SK-N-DZ (cell line): ENCODE results near the gene COL13A1.

ENCODE experiments used
- DNase-seq: peaks from one replicate; pipeline ENCODE4 v3.0.0-alpha.2; 2015; ENCODE audit warnings: low spot score

Gene COL13A1

GRCh38 chr10:69866688-69867461 lies 65.2 kb downstream of the COL13A1 start:
- DNase-seq: no peak

- DNase-seq: no peak
These were observed 66.2 kb downstream of the COL13A1 start for GRCh38 chr10:69867699-69868558.

GRCh38 chr10:69868821-69869220 lies 67.1 kb downstream of the COL13A1 start:
- no peak for DNase-seq

- DNase-seq: no peak
These were observed 67.7 kb downstream of the COL13A1 start for GRCh38 chr10:69869291-69869961.

- DNase-seq: no peak
These were observed 68.9 kb downstream of the COL13A1 start for GRCh38 chr10:69870591-69870990.

- no peak for DNase-seq
These were observed 69.4 kb downstream of the COL13A1 start for GRCh38 chr10:69871074-69871473.

GRCh38 chr10:69872323-69872722 lies 70.6 kb downstream of the COL13A1 start:
- DNase-seq: no peak

GRCh38 chr10:69873135-69873639 lies 71.5 kb downstream of the COL13A1 start:
- no peak for DNase-seq

- DNase-seq: no peak
These were observed 72.7 kb downstream of the COL13A1 start for GRCh38 chr10:69874449-69874848.

GRCh38 chr10:69875856-69876255 lies 74.2 kb downstream of the COL13A1 start:
- no peak for DNase-seq

- DNase-seq: no peak
These were observed 74.6 kb downstream of the COL13A1 start for GRCh38 chr10:69876286-69876685.

GRCh38 chr10:69876931-69877330 lies 75.2 kb downstream of the COL13A1 start:
- DNase-seq: no peak

GRCh38 chr10:69878038-69878437 lies 76.3 kb downstream of the COL13A1 start:
- no peak for DNase-seq

GRCh38 chr10:69878951-69879350 lies 77.2 kb downstream of the COL13A1 start:
- DNase-seq: no peak

- DNase-seq: no peak
These were observed 78.0 kb downstream of the COL13A1 start for GRCh38 chr10:69879634-69880257.

- no peak for DNase-seq
These were observed 78.8 kb downstream of the COL13A1 start for GRCh38 chr10:69880301-69881081.

GRCh38 chr10:69881202-69881601 lies 79.5 kb downstream of the COL13A1 start:
- no peak for DNase-seq

GRCh38 chr10:69883310-69884023 lies 81.8 kb downstream of the COL13A1 start:
- no peak for DNase-seq

GRCh38 chr10:69884024-69884367 lies 82.3 kb downstream of the COL13A1 start:
- no peak for DNase-seq

GRCh38 chr10:69884686-69885085 lies 83.0 kb downstream of the COL13A1 start:
- DNase-seq: no peak
